Endothelial cell of umbilical vein (primary cell): ENCODE data around the gene ANKRD44. TPM values are rescaled to one million over a fixed set of nuclear protein-coding genes. Genes with fewer than 3 reads are reported as not detected.

Experiments used
- BruUV-seq: library from RNA; stranded (reverse); fragments of 400-500 nt; replicated peaks from 2 replicates; lab custom pipeline; 2021; lab: Mats Ljungman, UMichigan
- CTCF ChIA-PET: fragments of 300-600, 350-600 bp; sonication (Branson Sonifier 250); formaldehyde crosslinking; loops from one replicate; lab custom pipeline; 2021; ENCODE audit warnings: antibody characterized with exemption, inconsistent platforms; lab: Charles Lee
- POLR2A ChIA-PET: fragments of 300-600, 350-600 bp; sonication (Branson Sonifier 250); formaldehyde crosslinking; loops from one replicate; lab custom pipeline; 2021; ENCODE audit warnings: antibody characterized with exemption, inconsistent platforms; lab: Charles Lee
- DNase-seq: peaks from one replicate; pipeline ENCODE4 v3.0.0-alpha.2; 2011; ENCODE audit warnings: low read depth, low spot score
- FAIRE-seq: peaks from 2 replicates; lab custom pipeline; 2011; peaks lifted over from hg19 to GRCh38; lab: Jason Lieb, UNC
- H2AFZ ChIP-seq: 2 replicates; pipeline ENCODE4 v1.6.0; 2012; ENCODE audit warnings: low read depth, low read length, control low read depth, inconsistent platforms
- H3K27ac ChIP-seq: 2 replicates; pipeline ENCODE4 v1.5.1; 2011; ENCODE audit warnings: low read depth, mild to moderate bottlenecking, control low read depth, low read length, moderate library complexity; ENCODE audit not compliant: insufficient read depth
- H3K27me3 ChIP-seq, 2 experiments: 2 replicates each; pipeline versions ENCODE4 v1.6.0 to v1.6.1; 2011; ENCODE audit warnings: low read length in 2 of 2, mixed read lengths in 1 of 2; ENCODE audit not compliant: control insufficient read depth in 2 of 2, insufficient read depth in 2 of 2
- H3K36me3 ChIP-seq, 2 experiments: 2 replicates in 1 of 2; 3 replicates in 1 of 2; pipeline ENCODE4 v1.5.1; 2011; ENCODE audit warnings: low read length in 2 of 2, mild to moderate bottlenecking in 1 of 2, moderate library complexity in 1 of 2; ENCODE audit not compliant: control insufficient read depth in 2 of 2, insufficient read depth in 2 of 2; ENCODE audit errors: extremely low read depth in 1 of 2
- H3K4me1 ChIP-seq: 3 replicates; pipeline ENCODE4 v1.5.1; 2011; ENCODE audit warnings: mild to moderate bottlenecking, low read length; ENCODE audit not compliant: control insufficient read depth, insufficient read depth; ENCODE audit errors: extremely low read depth
- H3K4me2 ChIP-seq: 2 replicates; pipeline ENCODE4 v1.6.1; 2011; ENCODE audit warnings: low read length, control low read depth, mixed read lengths; ENCODE audit not compliant: insufficient read depth
- H3K4me3 ChIP-seq, 3 experiments: fragments of 200-600 bp in 1 of 3; sonication (generic), shearing (Covaris generic) in 1 of 3; replicated peaks in 1 of 3; 2 replicates each; pipeline ENCODE4 v1.5.1; 2011 to 2016; ENCODE audit warnings: control low read depth in 3 of 3, low read length in 3 of 3, mild to moderate bottlenecking in 2 of 3, inconsistent platforms in 1 of 3, low read depth in 1 of 3, moderate library complexity in 1 of 3; ENCODE audit not compliant: insufficient read depth in 1 of 3
- H3K79me2 ChIP-seq: 2 replicates; pipeline ENCODE4 v1.6.0; 2012; ENCODE audit warnings: low read length, inconsistent platforms; ENCODE audit not compliant: control insufficient read depth, insufficient read depth
- H3K9ac ChIP-seq: replicated peaks from 2 replicates; pipeline ENCODE3; 2011; ENCODE audit warnings: low read length, control low read depth; ENCODE audit not compliant: insufficient read depth; ENCODE audit errors: extremely low read depth
- H3K9me1 ChIP-seq: replicated peaks from 3 replicates; pipeline ENCODE4 v1.6.0; 2011; ENCODE audit warnings: mild to moderate bottlenecking, low read length; ENCODE audit not compliant: control insufficient read depth, insufficient read depth; ENCODE audit errors: extremely low read depth
- H3K9me3 ChIP-seq: replicated peaks from 2 replicates; pipeline ENCODE4 v1.5.1; 2012; ENCODE audit warnings: low read length, inconsistent platforms; ENCODE audit not compliant: control insufficient read depth, insufficient read depth
- H4K20me1 ChIP-seq: replicated peaks from 2 replicates; pipeline ENCODE3; 2011; ENCODE audit warnings: mild to moderate bottlenecking, low read length; ENCODE audit not compliant: control insufficient read depth, insufficient read depth; ENCODE audit errors: extremely low read depth
- CTCF ChIP-seq, 2 donors: IDR thresholded peaks; 1 replicate in 1 of 2; 2 replicates in 1 of 2; pipeline ENCODE4 v1.5.1; 2011; ENCODE audit warnings: low read length in 2 of 2, mild to moderate bottlenecking in 2 of 2, moderate library complexity in 2 of 2, control low read depth in 1 of 2, inconsistent platforms in 1 of 2, low read depth in 1 of 2; ENCODE audit not compliant: insufficient read depth in 1 of 2; ENCODE audit errors: extremely low read depth in 1 of 2
- EZH2 ChIP-seq: IDR thresholded peaks from 2 replicates; pipeline ENCODE4 v1.6.1; 2012; ENCODE audit warnings: borderline replicate concordance, low read depth, mild to moderate bottlenecking, moderate library complexity, low read length, inconsistent platforms; ENCODE audit not compliant: severe bottlenecking
- FOS ChIP-seq: IDR thresholded peaks from 2 replicates; pipeline ENCODE4 v1.6.1; 2011; ENCODE audit warnings: mild to moderate bottlenecking, low read length, moderate library complexity, borderline replicate concordance; ENCODE audit not compliant: insufficient read depth
- GATA2 ChIP-seq: IDR thresholded peaks from 2 replicates; pipeline ENCODE4 v1.7.0; 2011; ENCODE audit warnings: low read depth, mild to moderate bottlenecking, moderate library complexity, mixed read lengths, low read length; ENCODE audit not compliant: insufficient read length, insufficient read depth
- JUN ChIP-seq: IDR thresholded peaks from 2 replicates; pipeline ENCODE4 v1.6.1; 2011; ENCODE audit warnings: borderline replicate concordance, low read depth; ENCODE audit not compliant: insufficient read length, insufficient read depth
- MAX ChIP-seq: IDR thresholded peaks from 2 replicates; pipeline ENCODE4 v1.6.1; 2011; ENCODE audit not compliant: insufficient read depth, insufficient read length
- MYC ChIP-seq: IDR thresholded peaks from one replicate; pipeline ENCODE4 v1.6.1; 2011; ENCODE audit warnings: mild to moderate bottlenecking, low read depth, low read length
- POLR2A ChIP-seq: IDR thresholded peaks from 2 replicates; pipeline ENCODE4 v1.6.1; 2012; ENCODE audit warnings: low read depth, mild to moderate bottlenecking, control low read depth, low read length
- POLR2AphosphoS5 ChIP-seq: IDR thresholded peaks from 2 replicates; pipeline ENCODE4 v1.6.1; 2012; ENCODE audit warnings: low read depth, mild to moderate bottlenecking, control low read depth, low read length, moderate library complexity; ENCODE audit not compliant: insufficient read depth
- dilution Hi-C: fragments of 300-500 bp; cut with MboI; formaldehyde crosslinking; loops from one replicate; pipeline ENCODE4 v1.15.0; 2019; ENCODE audit warnings: low sequenced_read_pairs; ENCODE audit not compliant: extremely low pct_ligation_motif_present
- intact Hi-C: fragments of 100-400 bp; cut with micrococcal nuclease; formaldehyde crosslinking; loops from one replicate; pipeline ENCODE4 v1.10.0; 2022
- polyA plus RNA-seq, 4 experiments: library from polyadenylated mRNA; depleted of rRNA in 3 of 4; stranded (reverse) in 3 of 4; unstranded in 1 of 4; fragments of >200 nt; gene quantifications; 2 replicates each; pipeline versions ENCODE4 v1.2.1 to v1.2.3, GENCODE V29; 2011 to 2012; ENCODE audit warnings: missing spikeins in 1 of 4
- total RNA-seq: library from RNA; stranded (reverse); gene quantifications from 2 replicates; pipeline ENCODE4 v1.2.3, GENCODE V29; 2021

The ANKRD44 gene
- total and polyA plus RNA-seq, 2 donors (not counting 3 experiments of a cell fraction or from before 2014, with no cell fraction given) = 3.4 to 6.1 TPM

- Histone ChIP-seq H4K20me1 (no peaks in the 10 kb centered on the region), H3K36me3 (no peaks in the 10 kb centered on the region), H3K27ac (no peak overlapping the region), H3K9me1 (no peaks in the 10 kb centered on the region), H3K27me3 (no peaks in the 10 kb centered on the region), H3K4me2 (no peak overlapping the region), H3K9me3 (no peaks in the 10 kb centered on the region), H3K79me2 (no peaks in the 10 kb centered on the region), H3K4me1 (peaks cover 25% of the 10 kb centered on the region), H2AFZ (no peak overlapping the region), H3K4me3 (no peak overlapping the region), H3K9ac (no peak overlapping the region)
- intact Hi-C loops (loop anchor here (10.0 kb wide), 1 partner anchor 209 kb away; the partner anchor contains the start of gene PGAP1), dilution Hi-C loops (no loop called here)
- FAIRE-seq (no peak), DNase-seq (no peak)
- CTCF ChIA-PET = interaction anchor here (0.6 to 4.9 kb wide), 11 partner anchors 11 to 249 kb away, joined by 3 to 90 read pairs (median 3); no protein-coding TSS in a partner anchor
- POLR2A ChIA-PET = interaction anchor here (0.7 kb wide), 1 partner anchor 50 kb away, joined by 3 read pairs; no protein-coding TSS in a partner anchor
- TF ChIP-seq MYC (no peak), EZH2 (no peak), CTCF (IDR thresholded peaks at IDR 0.05; ENCODE audit: extremely low read depth in 1 of 2, insufficient read depth in 1 of 2, low read depth in 1 of 2, low read length in 2 of 2) (no peak), MAX (no peak), JUN (no peak), GATA2 (no peak), POLR2AphosphoS5 (no peak), POLR2A (no peak), FOS (no peak)
- no TSS peak for BruUV-seq
Measured at GRCh38 chr2:197134206-197134605, 176.4 kb downstream of the ANKRD44 start.
